ENCODE results near the gene IP6K1.

- TF ChIP-seq CTCF (IDR thresholded peaks at IDR 0.05) (no peak), POLR2A (IDR thresholded peaks at IDR 0.05) (no peak)
These were observed 20.5 kb upstream of the IP6K1 start for GRCh38 chr3:49806850-49807249.
